SK-N-MC (cell line): ENCODE measurements around the gene FSD1L.

Experiments
- EZH2 ChIP-seq: fragments of 200-600 bp; sonication (generic); IDR thresholded peaks from one replicate; pipeline ENCODE4 v1.6.1; 2017; ENCODE audit warnings: antibody characterized with exemption
- POLR2AphosphoS5 ChIP-seq: IDR thresholded peaks from 2 replicates; pipeline ENCODE4 v1.6.1; 2012; ENCODE audit warnings: mild to moderate bottlenecking, low read depth, low read length, borderline replicate concordance

GRCh38 chr9:105479846-105480245 lies 32.0 kb downstream of the FSD1L start:
- TF ChIP-seq EZH2, result no peak
- TF ChIP-seq POLR2AphosphoS5, result no peak
